ENCODE results near the gene MIA2. TPM values are rescaled to one million over a fixed set of nuclear protein-coding genes. Genes with fewer than 3 reads are reported as not detected.
A peak's percentile ranks its signal among the peaks of the same experiment; 100 is the strongest.
"Not testable (repeated sequence)": the region's sequence is repeated elsewhere in the genome, so short reads cannot be mapped to it uniquely, and the experiment has no call there.

MIA2 gene
- total RNA-seq, 2 donors from 2014 or later, result 17.6 to 19.0 TPM

DNA sequence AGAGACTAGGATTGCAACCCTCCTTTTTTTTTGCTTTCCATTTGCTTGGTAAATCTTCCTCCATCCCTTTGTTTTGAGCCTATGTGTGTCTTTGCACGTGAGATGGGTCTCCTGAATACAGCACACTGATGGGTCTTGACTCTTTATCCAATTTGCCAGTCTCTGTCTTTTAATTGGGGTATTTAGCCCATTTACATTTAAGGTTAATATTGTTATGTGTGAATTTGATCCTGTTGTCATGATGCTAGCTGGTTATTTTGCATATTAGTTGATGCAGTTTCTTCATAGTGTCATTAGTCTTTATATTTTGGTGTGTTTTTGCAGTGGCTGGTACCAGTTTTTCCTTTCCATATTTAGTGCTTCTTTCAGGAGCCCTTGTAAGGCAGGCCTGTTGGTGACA, 23.7 kb downstream of the MIA2 start:
- peaks cover 5 to 13% of the 10 kb centered on the region in 2 donors for H3K9me3 Mint-ChIP-seq
- not testable (repeated sequence) for DNase-seq (ENCODE audit: low spot score in 2 of 2); H3K27ac Mint-ChIP-seq; ATAC-seq
- peaks cover 0 to 27% of the 10 kb centered on the region in 2 donors for H3K36me3 Mint-ChIP-seq

DNA sequence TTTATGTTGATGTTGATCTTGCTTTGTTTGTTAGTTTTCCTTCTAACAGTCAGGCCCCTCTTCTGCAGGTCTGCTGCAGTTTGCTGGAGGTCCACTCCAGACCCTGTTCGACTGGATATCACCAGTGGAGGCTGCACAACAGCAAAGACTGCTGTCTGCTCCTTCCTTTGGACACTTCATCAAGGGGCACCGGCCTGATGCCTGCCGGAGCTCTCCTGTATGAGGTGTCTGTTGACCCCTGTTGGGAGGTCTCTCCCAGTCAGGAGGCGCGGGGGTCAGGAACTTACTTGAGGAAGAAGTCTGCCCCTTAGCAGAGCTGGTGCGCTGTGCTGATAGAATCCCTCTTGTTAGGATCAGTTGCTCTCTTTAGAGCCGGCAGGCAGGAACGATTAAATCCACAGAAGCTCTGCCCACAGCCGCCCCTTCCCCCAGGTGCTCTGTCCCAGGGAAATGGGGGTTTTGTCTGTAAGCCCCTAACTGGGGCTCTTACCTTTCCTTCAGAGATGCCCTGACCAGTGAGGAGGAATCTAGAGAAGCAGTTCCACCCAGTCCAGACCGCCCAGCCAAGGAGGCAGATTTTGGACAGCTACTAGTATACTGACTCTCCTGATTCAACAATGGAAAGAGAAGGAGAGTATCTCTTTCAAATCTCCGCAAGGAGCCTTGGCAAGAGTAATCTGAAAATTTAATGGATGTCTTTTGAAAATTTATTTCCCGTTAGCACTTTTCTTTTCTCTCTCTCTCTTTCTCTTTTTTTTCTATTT, 25.2 kb downstream of the MIA2 start:
- Mint-ChIP-seq H3K27ac (no peak overlapping the region), H3K9me3 (peaks cover 5 to 15% of the 10 kb centered on the region in 2 donors), H3K36me3 (peaks cover 0 to 28% of the 10 kb centered on the region in 2 donors)
- no peak for DNase-seq (ENCODE audit: low spot score in 2 of 2)
- no peak for ATAC-seq

DNA sequence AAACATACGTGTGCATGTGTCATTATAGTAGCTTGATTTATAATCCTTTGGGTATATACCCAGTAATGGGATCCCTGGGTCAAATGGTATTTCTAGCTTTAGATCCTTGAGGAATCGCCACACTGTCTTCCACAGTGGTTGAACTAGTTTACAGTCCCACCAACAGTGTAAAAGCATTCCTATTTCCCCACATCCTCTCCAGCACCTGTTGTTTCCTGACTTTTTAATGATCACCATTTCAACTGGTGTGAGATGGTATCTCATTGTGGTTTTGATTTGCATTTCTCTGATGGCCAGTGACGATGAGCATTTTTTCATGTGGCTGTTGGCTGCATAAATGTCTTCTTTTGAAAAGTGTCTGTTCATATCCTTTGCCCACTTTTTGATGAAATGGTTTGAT, 26.4 kb downstream of the MIA2 start:
- ATAC-seq; DNase-seq (ENCODE audit: low spot score in 2 of 2); H3K27ac Mint-ChIP-seq: not testable (repeated sequence)
- Mint-ChIP-seq H3K36me3 (peaks cover 0 to 28% of the 10 kb centered on the region in 2 donors), H3K9me3 (peaks cover 5 to 16% of the 10 kb centered on the region in 2 donors)

DNA sequence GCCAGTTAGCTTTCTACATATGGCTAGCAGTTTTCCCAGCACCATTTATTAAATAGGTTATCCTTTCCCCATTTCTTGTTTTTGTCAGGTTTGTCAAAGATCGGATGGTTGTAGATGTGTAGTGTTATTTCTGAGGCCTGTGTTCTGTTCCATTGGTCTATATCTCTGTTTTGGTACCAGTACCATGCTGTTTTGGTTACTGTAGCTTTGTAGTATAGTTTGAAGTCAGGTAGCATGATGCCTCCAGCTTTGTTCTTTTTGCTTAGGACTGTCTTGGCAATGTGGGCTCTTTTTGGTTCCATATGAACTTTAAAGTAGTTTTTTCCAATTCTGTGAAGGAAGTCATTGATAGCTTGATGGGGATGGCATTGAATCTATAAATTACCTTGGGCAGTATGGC, 28.5 kb downstream of the MIA2 start:
- not testable (repeated sequence) for ATAC-seq; DNase-seq (ENCODE audit: low spot score in 2 of 2); H3K27ac Mint-ChIP-seq
- H3K9me3 Mint-ChIP-seq, result peaks cover 5 to 16% of the 10 kb centered on the region in 2 donors
- peaks cover 5 to 24% of the 10 kb centered on the region in 2 donors for H3K36me3 Mint-ChIP-seq

DNA sequence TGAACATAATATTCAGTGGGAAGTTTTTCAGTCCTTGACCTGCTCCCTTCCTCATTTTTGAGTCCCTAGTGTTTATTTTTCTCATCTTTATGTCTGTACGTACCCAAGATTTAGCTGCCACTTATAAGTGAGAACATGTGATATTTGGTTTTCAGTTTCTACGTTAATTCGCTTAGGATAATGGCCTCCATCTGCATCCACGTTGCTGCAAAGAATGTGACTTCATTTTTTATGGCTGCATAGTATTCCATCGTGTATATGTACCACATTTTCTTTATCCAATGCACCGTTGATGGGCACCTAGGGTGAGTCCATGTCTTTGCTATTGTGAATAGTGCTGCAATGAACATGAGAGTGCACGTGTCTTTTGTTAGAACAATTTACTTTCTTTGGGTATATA, 30.3 kb downstream of the MIA2 start:
- H3K27ac Mint-ChIP-seq, result no peak overlapping the region
- DNase-seq (ENCODE audit: low spot score in 2 of 2) (no peak), ATAC-seq (no peak)
- peaks cover 8 to 12% of the 10 kb centered on the region in 2 donors for H3K36me3 Mint-ChIP-seq
- H3K9me3 Mint-ChIP-seq, result peaks cover 0 to 3% of the 10 kb centered on the region in 2 donors

DNA sequence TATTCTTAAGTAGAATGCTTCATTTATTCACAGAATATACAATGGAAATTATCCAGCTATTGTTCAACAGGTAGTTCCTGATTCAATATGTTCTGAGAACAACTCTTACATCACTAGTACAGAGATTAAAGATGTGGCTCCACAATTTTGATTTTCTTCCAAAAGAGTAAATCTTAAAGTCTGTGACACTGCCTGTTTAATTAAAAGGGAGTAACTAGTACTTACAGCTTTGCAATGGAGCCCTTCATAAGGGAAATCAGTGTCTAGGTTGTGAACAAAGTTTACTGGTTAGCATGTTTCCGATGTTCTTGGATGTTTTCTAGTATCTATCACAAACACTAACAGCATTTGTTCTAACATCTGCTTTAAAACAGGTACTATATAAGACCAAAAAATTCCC, 30.8 kb downstream of the MIA2 start:
- DNase-seq (ENCODE audit: low spot score in 2 of 2), result no peak
- H3K36me3 Mint-ChIP-seq, result peaks cover 8 to 12% of the 10 kb centered on the region in 2 donors
- no peak for ATAC-seq
- H3K9me3 Mint-ChIP-seq, result peaks cover 0 to 3% of the 10 kb centered on the region in 2 donors
- H3K27ac Mint-ChIP-seq, result no peak overlapping the region

DNA sequence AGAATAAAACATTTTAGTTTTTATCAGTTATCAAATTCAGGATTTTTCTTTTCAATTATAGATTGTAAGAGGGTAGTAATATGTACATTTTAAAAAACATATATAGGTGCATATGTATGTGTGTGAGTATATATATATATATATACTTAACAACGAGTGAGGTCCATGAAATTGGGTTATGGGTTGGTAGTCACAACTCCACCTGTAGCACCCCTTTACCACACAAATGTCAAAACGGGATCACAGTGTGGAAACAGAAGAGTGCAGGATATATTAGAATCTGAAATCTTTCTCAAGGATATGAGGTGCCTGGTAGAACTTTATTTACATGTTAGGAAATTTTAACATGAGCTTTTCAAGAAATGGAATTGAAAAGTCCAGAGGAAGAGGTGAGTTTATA, 31.3 kb downstream of the MIA2 start:
- ATAC-seq, result no peak
- Mint-ChIP-seq H3K36me3 (peaks cover 8 to 12% of the 10 kb centered on the region in 2 donors), H3K9me3 (peaks cover 0 to 3% of the 10 kb centered on the region in 2 donors), H3K27ac (no peak overlapping the region)
- no peak for DNase-seq (ENCODE audit: low spot score in 2 of 2)

DNA sequence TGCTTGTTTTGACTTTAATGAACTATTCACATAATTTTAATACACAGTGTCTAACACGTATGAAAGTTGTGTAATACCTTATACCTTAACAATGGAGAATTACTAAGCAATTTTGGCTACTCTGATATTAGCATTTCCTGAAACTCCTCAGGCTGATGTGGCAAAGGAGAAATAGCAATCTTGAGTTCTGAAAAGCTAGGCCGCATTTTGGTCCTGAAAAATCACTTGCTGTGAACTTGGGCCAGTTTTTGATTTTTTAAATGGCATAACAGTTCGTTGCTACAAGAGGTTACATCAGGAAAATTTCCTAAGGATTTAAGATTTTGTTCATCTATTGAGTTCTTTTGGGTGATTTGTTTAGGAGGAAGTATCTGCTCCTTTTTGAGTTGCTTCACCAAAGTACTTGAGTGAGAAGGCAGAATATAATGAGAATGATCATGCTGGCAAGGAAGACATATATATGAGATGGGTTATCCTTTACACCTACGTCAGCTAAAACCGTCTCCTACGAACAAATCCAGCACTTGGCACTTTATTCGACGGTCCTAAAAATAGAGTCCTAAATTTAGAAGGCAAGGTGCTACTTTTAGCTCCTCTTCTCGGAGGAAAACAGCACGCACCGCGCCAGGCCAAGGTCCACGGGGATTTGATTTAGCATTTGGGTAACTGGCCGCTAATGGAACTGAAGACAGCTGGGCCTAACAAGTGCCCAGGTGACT, 32.2 kb downstream of the MIA2 start:
- Mint-ChIP-seq H3K27ac (peak overlapping the region; percentile 83 to 99), H3K9me3 (peaks cover 0 to 3% of the 10 kb centered on the region in 2 donors), H3K36me3 (peaks cover 12 to 15% of the 10 kb centered on the region in 2 donors)
- DNase-seq (ENCODE audit: low spot score in 2 of 2) (peak in 1 of 2 donors; percentile 7), ATAC-seq (no peak)

DNA sequence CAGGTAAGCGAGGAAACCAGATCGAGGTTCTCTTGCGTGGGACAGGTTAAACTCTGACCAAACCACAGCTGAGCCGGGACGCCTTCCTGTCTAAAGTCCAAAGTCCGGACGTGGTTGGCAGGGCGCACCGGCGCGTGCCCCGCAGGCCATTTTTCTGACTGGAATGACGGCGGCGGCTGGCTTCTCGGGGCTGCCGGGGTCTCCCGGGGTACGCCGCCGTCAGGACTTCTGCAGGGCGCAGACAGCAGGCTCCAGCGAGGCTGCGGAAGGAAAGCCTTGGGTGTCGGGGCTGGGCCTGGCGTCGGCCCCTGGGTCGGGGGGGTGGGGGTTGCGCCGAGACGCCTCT, 32.8 kb downstream of the MIA2 start:
- DNase-seq (ENCODE audit: low spot score in 2 of 2), result peak; percentile 31 to 72
- peaks cover 14 to 19% of the 10 kb centered on the region in 2 donors for H3K36me3 Mint-ChIP-seq
- peak in 1 of 2 donors; percentile 39 for ATAC-seq
- H3K9me3 Mint-ChIP-seq, result peaks cover 0 to 6% of the 10 kb centered on the region in 2 donors
- H3K27ac Mint-ChIP-seq, result peak overlapping the region; percentile 83 to 99

DNA sequence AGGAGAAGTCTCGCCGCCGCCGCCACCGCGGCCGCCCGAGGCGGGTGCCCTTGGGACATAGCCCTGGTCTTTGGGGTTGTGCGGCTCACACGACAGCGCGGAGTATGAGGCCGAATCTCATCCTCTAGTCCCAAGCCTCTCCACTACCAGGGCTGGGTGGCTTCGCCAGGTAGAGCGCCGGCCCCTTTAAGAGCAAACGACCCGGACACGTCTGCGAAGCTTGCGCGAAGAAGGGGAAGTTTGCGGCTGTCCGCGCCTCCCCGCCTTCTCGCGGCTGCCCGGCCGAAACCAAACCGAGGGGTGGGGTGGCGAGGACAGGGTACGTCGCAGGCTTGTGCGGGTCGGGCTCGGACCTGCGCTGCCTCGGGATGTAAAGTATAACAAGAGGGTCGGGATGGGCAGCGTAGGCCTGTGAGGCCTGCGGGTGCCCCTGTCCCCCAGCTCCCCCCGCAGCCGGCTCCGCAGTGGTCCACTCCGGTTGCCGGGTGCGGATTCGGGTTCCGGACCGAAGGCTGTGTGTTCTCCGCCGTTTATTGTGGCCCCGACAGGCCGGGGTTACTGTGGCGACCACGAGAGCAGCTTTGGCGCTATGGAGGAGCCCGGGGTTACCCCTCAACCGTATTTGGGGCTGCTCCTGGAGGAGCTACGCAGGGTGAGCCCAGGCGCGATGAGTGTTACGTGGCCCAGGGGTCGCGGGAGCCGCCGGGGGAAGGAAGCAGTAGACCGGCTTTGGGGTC, 33.3 kb downstream of the MIA2 start:
- ATAC-seq (peak; percentile 73 to 74), DNase-seq (ENCODE audit: low spot score in 2 of 2) (peak; percentile 65 to 82)
- Mint-ChIP-seq H3K36me3 (peaks cover 19 to 22% of the 10 kb centered on the region in 2 donors), H3K9me3 (peaks cover 0 to 9% of the 10 kb centered on the region in 2 donors), H3K27ac (peak overlapping the region; percentile 97 to 99)

DNA sequence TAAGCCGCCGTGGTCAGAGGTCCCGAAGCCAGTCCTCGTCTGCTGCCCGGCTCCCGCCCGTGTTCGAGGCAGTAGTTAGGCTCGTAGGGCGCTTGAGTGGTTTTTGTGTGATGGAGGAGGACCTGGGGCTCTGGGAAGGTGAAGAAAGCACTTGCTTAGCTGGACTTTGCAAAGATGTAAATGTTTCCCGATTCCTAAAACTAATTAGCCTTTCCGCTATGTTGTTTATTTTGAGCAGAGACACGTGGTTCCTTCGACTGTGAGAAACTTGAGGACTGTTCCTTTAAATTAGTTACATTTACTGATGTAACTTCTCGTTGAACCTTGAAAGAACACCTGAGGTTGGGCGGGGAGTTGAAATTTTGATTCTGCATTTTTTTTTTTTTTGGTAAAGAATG, 33.9 kb downstream of the MIA2 start:
- no peak for DNase-seq (ENCODE audit: low spot score in 2 of 2)
- Mint-ChIP-seq H3K9me3 (peaks cover 0 to 9% of the 10 kb centered on the region in 2 donors), H3K36me3 (peaks cover 19% of the 10 kb centered on the region in 2 donors), H3K27ac (peak overlapping the region; percentile 97 to 99)
- peak; percentile 2 to 7 for ATAC-seq

DNA sequence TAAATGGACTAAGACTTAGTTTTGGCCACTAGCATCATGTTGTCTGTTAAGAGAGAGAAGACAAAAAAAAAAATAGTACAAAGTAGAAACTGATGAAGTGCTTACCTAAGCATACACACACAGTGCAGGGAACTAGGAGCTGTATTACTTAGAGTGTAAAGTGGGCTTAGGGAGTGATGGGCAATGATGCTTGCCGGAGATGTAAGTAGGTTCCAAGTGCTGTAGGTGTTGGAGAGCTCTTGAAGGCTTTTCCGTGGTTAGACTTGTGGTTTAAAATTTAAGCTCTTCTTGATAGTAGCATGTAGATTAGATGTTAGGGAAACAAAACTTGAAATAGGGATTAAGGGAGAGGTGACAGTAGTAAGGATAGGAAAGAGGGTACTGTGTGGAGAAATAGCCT, 34.7 kb downstream of the MIA2 start:
- DNase-seq (ENCODE audit: low spot score in 2 of 2), result no peak

DNA sequence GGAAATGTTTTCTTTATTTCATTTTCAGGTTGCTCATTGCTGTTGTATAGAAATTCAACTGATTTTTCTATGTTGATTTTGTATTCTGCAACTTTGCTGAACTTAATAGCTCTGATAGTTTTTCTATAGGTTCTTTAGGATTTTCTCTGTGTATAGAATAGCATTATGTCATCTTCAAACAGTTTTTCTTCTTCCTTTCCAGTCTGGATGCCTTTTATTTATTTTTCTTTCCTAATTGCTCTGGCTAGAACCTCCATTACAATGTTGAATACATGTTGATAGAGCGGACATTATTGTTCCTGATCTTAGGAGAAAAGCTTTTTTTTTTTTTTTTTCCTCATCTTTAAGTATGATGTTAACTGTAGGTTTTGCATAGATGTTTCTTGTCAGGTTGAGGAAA, 39.2 kb downstream of the MIA2 start:
- H3K9me3 Mint-ChIP-seq, result peaks cover 0 to 12% of the 10 kb centered on the region in 2 donors
- DNase-seq (ENCODE audit: low spot score in 2 of 2) (no peak), ATAC-seq (no peak)
- no peak overlapping the region for H3K27ac Mint-ChIP-seq
- peaks cover 7 to 34% of the 10 kb centered on the region in 2 donors for H3K36me3 Mint-ChIP-seq

More for the DNA sequence above, 34.7 kb downstream of the MIA2 start:
- peak overlapping the region; percentile 0 to 99 for H3K27ac Mint-ChIP-seq
- ATAC-seq, result peak; percentile 17 to 18
- H3K9me3 Mint-ChIP-seq, result peaks cover 0 to 10% of the 10 kb centered on the region in 2 donors
- peaks cover 19 to 26% of the 10 kb centered on the region in 2 donors for H3K36me3 Mint-ChIP-seq

DNA sequence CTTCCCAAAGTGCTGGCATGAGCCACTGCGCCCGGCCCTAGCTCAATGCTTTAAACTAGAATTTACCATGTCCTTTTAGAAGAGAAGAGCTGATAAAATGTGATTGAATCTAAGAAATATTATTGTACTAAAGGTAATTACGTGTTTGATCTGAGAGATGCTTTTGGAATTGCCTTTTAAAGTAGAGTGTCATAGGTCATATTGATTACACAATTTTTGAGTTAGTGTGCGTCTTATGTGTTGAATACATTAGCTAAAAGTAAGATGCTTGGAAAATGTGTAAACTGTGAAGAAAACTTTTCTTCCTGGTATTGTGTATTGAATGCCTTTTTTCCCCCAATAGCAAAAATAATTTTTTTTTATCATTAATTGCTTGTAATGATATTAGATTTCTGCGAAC, 41.7 kb downstream of the MIA2 start:
- Mint-ChIP-seq H3K36me3 (peaks cover 15 to 56% of the 10 kb centered on the region in 2 donors), H3K9me3 (peaks cover 0 to 12% of the 10 kb centered on the region in 2 donors)
- DNase-seq (ENCODE audit: low spot score in 2 of 2), result no peak

DNA sequence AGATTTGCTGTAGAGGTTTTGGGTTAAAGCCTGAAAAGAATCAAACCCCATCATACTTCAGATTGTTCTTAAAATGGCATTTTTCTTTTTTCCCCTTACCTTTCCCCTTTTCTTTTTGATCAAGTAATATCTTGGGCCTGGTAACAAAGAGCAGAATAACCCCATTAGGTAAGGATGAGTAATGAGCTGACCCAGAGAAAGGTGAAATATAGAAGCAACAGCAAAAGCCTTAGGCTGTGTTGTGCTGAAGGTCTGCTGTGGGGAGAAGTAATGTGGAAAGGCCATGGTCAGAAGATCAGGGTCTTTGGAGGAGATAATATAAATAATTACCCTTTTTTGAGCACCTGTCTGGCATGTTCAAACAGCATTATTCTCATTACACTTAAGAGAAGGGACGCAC, 42.3 kb downstream of the MIA2 start:
- ATAC-seq, result no peak
- no peak for DNase-seq (ENCODE audit: low spot score in 2 of 2)
- H3K27ac Mint-ChIP-seq, result peak overlapping the region in 1 of 2 donors; percentile 53
- peaks cover 0 to 12% of the 10 kb centered on the region in 2 donors for H3K9me3 Mint-ChIP-seq
- peaks cover 15 to 52% of the 10 kb centered on the region in 2 donors for H3K36me3 Mint-ChIP-seq

More for the DNA sequence above, 41.7 kb downstream of the MIA2 start:
- H3K27ac Mint-ChIP-seq, result peak overlapping the region; percentile 53 to 65
- ATAC-seq, result no peak

DNA sequence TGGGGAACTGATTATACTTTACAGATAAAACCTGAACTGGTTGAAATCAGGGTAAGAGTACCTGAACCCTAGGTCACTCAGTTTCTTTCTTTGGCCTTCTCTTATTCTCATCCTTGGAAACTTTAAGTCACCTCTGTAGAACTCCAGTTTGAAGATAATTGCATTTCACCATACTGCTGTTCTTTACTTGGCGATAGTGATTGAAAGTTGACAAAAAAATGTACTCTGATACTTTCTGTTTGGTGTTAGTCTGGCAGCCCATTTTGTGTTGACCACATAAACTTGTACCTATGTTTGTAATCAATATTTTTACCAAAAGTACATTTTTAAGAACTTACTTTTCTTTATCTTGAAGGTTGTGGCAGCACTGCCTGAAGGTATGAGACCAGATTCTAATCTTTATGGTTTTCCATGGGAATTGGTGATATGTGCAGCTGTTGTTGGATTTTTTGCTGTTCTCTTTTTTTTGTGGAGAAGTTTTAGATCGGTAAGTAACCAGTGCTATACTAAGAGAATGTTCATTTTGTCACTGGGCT, 42.9 kb downstream of the MIA2 start:
- Mint-ChIP-seq H3K9me3 (peaks cover 0 to 8% of the 10 kb centered on the region in 2 donors), H3K27ac (no peak overlapping the region), H3K36me3 (peaks cover 16 to 52% of the 10 kb centered on the region in 2 donors)
- no peak for ATAC-seq
- no peak for DNase-seq (ENCODE audit: low spot score in 2 of 2)
